GM21390 (cell line): ENCODE data around the gene NOXO1.

Experiments
- ATAC-seq: cut with Tn5 transposase; IDR thresholded peaks from one replicate; pipeline ENCODE4 v1.9.1; 2021; ENCODE audit not compliant: unreplicated experiment

The NOXO1 gene

GRCh38 chr16:1981398-1981836 is at the start of gene NOXO1:
Gene NOXO1 (minus strand): TSS chr16:1981469. CDS start chr16:1981179, 290 bp downstream.
- ATAC-seq = no peak

GRCh38 chr16:2030036-2030435 is 48.8 kb upstream of the NOXO1 start:
- no peak for ATAC-seq

GRCh38 chr16:2029350-2029749 is 48.1 kb upstream of the NOXO1 start:
- no peak for ATAC-seq

- no peak for ATAC-seq
These were observed 47.5 kb upstream of the NOXO1 start for GRCh38 chr16:2028620-2029220.

GRCh38 chr16:2028146-2028545 is 46.9 kb upstream of the NOXO1 start:
- ATAC-seq = no peak

- no peak for ATAC-seq
These were observed 46.0 kb upstream of the NOXO1 start for GRCh38 chr16:2027024-2028010.

- ATAC-seq = no peak
These were observed 45.3 kb upstream of the NOXO1 start, which contains the start of gene NHERF2 for GRCh38 chr16:2026461-2027023. Gene NHERF2 (plus strand): TSS chr16:2026902. CDS start chr16:2027006, 104 bp downstream.

- no peak for ATAC-seq
These were observed 44.7 kb upstream of the NOXO1 start for GRCh38 chr16:2025878-2026460.

- ATAC-seq = no peak
These were observed 44.0 kb upstream of the NOXO1 start for GRCh38 chr16:2025251-2025650.

- no peak for ATAC-seq
These were observed 42.8 kb upstream of the NOXO1 start for GRCh38 chr16:2024032-2024420.

- peak; percentile 73 for ATAC-seq
These were observed 42.1 kb upstream of the NOXO1 start for GRCh38 chr16:2023092-2024031.

GRCh38 chr16:2022723-2023091 is 41.4 kb upstream of the NOXO1 start:
- ATAC-seq = no peak

- no peak for ATAC-seq
These were observed 38.9 kb upstream of the NOXO1 start for GRCh38 chr16:2019921-2020831.

GRCh38 chr16:2019518-2019920 is 38.2 kb upstream of the NOXO1 start, which contains the start of gene NPW:
Gene NPW (plus strand): TSS chr16:2019785.
- ATAC-seq = no peak

- no peak for ATAC-seq
These were observed 35.2 kb upstream of the NOXO1 start for GRCh38 chr16:2016407-2016922.

GRCh38 chr16:2015947-2016208 is 34.6 kb upstream of the NOXO1 start:
- no peak for ATAC-seq

GRCh38 chr16:2015117-2015946 is 34.1 kb upstream of the NOXO1 start:
- no peak for ATAC-seq

- no peak for ATAC-seq
These were observed 32.3 kb upstream of the NOXO1 start for GRCh38 chr16:2013527-2013926.
